ENCODE results near the gene NUP133.

NUP133 gene

DNA sequence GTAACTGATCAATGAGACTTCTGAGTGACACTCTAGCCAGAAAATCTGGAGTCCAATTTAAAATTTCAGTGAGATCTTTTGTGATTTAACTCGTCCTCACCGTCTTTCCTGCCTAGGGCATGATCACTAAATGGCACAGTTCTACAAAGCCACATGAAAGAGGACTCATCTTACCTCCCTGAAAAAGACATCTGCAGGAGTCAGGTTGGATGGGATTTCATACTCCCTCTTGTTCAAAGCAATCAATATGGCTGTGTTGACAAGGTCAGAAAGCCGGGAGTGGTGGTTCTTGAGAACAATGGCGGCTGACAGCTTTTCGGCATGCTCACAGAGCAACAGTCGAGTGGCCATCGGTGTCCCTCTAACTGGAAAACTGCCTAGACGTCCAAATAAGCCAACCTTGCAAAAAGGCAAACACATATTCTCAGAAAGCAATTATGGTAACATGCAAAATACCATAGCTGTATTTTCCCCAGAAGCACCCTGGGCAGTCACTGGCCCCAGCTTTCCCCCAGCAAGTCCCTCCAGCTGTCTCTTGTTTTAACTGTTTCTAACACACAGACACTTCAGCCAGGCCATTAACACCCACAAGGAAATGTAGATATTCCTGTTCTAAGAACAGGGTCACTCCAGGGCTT, 37.6 kb downstream of the NUP133 start:
- Histone ChIP-seq H3K9ac (ENCODE audit: low read length) (no peak overlapping the region), H3K36me3 (ENCODE audit: insufficient read depth, low read length) (peaks cover 65% of the 10 kb centered on the region), H3K27ac (ENCODE audit: low read depth, low read length) (no peak overlapping the region), H3K9me3 (ENCODE audit: low read length) (no peaks in the 10 kb centered on the region), H3K27me3 (ENCODE audit: control insufficient read depth in 1 of 2, insufficient read depth in 2 of 2, low read length in 2 of 2) (no peaks in the 10 kb centered on the region), H3K4me3 (ENCODE audit: low read depth in 1 of 2, low read length in 2 of 2) (no peak overlapping the region), H3K4me1 (ENCODE audit: insufficient read depth, low read length) (no peaks in the 10 kb centered on the region)

DNA sequence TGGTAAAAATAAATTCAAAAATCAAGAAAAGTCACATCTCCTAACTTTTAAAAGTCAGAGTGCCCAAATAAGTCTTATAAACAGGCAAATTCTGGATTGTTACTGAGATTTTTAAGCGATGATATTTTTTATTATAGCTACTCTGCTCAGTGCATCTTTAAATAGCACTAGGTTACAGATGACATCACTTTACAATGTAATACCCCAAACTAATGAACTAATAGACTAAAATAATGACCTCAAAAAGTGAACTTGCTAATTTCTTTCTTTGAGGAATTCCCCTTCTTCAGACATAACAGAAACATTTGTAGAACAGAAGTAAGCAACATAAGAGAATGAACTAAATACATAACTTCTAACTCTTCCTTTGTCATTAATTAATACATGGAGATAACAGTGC, 41.3 kb downstream of the NUP133 start:
- no peaks in the 10 kb centered on the region for H3K4me1 ChIP-seq (ENCODE audit: insufficient read depth, low read length)
- H3K4me3 ChIP-seq (ENCODE audit: low read depth in 1 of 2, low read length in 2 of 2), result no peak overlapping the region
- H3K9me3 ChIP-seq (ENCODE audit: low read length), result no peaks in the 10 kb centered on the region
- no peak overlapping the region for H3K27ac ChIP-seq (ENCODE audit: low read depth, low read length)
- no peaks in the 10 kb centered on the region for H3K27me3 ChIP-seq (ENCODE audit: control insufficient read depth in 1 of 2, insufficient read depth in 2 of 2, low read length in 2 of 2)
- peaks cover 74% of the 10 kb centered on the region for H3K36me3 ChIP-seq (ENCODE audit: insufficient read depth, low read length)
- no peak overlapping the region for H3K9ac ChIP-seq (ENCODE audit: low read length)

GRCh38 chr1:229464672-229465071, 43.5 kb downstream of the NUP133 start:
- peaks cover 72% of the 10 kb centered on the region for H3K36me3 ChIP-seq (ENCODE audit: insufficient read depth, low read length)
- H3K4me3 ChIP-seq (ENCODE audit: low read depth in 1 of 2, low read length in 2 of 2), result no peak overlapping the region
- H3K9ac ChIP-seq (ENCODE audit: low read length), result no peak overlapping the region
- no peak overlapping the region for H3K27ac ChIP-seq (ENCODE audit: low read depth, low read length)
- no peaks in the 10 kb centered on the region for H3K9me3 ChIP-seq (ENCODE audit: low read length)
- H3K4me1 ChIP-seq (ENCODE audit: insufficient read depth, low read length), result no peaks in the 10 kb centered on the region
- H3K27me3 ChIP-seq (ENCODE audit: control insufficient read depth in 1 of 2, insufficient read depth in 2 of 2, low read length in 2 of 2), result no peaks in the 10 kb centered on the region

DNA sequence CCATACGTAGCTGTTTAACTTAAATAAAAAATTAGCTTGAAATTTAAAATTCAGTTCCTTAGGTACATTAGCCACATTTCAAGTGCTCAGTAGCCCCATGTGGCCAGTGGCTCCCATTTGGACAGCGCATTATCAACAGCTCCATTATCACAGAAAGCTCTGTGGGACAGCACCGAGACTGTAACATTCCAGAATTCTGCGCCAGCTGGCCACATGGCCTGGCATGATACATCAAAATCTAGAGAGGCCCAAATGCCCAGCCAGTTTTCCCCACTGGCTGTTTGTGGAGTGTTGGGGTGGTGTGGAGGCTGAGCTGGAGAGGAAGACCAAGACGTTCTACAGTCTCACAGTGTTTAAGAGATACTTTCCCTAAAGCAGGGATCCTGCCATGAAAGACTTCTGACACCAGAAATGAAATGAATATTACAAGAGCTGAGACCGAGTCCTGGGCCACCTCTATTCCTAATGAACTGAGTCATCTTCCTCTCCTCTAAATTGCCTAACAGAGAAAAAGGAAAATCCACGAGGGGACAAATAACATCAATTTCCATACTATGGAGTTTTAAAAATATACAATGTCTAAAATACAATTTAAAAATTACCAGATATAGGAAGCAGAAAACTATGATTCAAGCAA, 47.0 kb downstream of the NUP133 start:
- Histone ChIP-seq H3K27me3 (ENCODE audit: control insufficient read depth in 1 of 2, insufficient read depth in 2 of 2, low read length in 2 of 2) (no peaks in the 10 kb centered on the region), H3K4me3 (ENCODE audit: low read depth in 1 of 2, low read length in 2 of 2) (no peak overlapping the region), H3K4me1 (ENCODE audit: insufficient read depth, low read length) (no peaks in the 10 kb centered on the region), H3K9ac (ENCODE audit: low read length) (no peak overlapping the region), H3K36me3 (ENCODE audit: insufficient read depth, low read length) (peaks cover 66% of the 10 kb centered on the region), H3K9me3 (ENCODE audit: low read length) (no peaks in the 10 kb centered on the region), H3K27ac (ENCODE audit: low read depth, low read length) (no peak overlapping the region)

GRCh38 chr1:229459815-229460214, 48.3 kb downstream of the NUP133 start:
- peaks cover 61% of the 10 kb centered on the region for H3K36me3 ChIP-seq (ENCODE audit: insufficient read depth, low read length)

DNA sequence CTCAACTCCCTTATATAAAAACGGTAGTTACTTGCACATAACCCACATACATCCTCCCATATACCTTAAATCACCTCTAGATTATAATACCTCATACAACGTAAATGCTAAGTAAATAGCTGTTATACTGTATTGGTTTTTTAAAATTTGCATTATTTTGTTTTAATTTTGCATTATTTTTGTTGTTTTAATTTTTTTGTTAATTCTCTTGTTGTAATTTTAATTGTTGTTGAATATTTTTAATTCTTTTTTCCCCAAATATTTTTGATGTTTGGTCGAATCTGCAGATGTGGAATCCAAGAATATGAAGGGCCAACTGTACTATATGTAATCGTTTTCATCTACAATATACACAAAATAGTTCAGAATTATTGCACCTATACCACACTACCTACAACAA, 50.7 kb downstream of the NUP133 start:
- H3K4me3 ChIP-seq (ENCODE audit: low read depth in 1 of 2, low read length in 2 of 2), result no peak overlapping the region
- no peaks in the 10 kb centered on the region for H3K9me3 ChIP-seq (ENCODE audit: low read length)
- H3K9ac ChIP-seq (ENCODE audit: low read length), result no peak overlapping the region
- H3K27me3 ChIP-seq (ENCODE audit: control insufficient read depth in 1 of 2, insufficient read depth in 2 of 2, low read length in 2 of 2), result no peaks in the 10 kb centered on the region
- H3K4me1 ChIP-seq (ENCODE audit: insufficient read depth, low read length), result no peaks in the 10 kb centered on the region
- peaks cover 48% of the 10 kb centered on the region for H3K36me3 ChIP-seq (ENCODE audit: insufficient read depth, low read length)
- H3K27ac ChIP-seq (ENCODE audit: low read depth, low read length), result no peak overlapping the region

More at GRCh38 chr1:229459815-229460214, 48.3 kb downstream of the NUP133 start:
- Histone ChIP-seq H3K4me1 (ENCODE audit: insufficient read depth, low read length) (no peaks in the 10 kb centered on the region), H3K9ac (ENCODE audit: low read length) (no peak overlapping the region), H3K4me3 (ENCODE audit: low read depth in 1 of 2, low read length in 2 of 2) (no peak overlapping the region), H3K9me3 (ENCODE audit: low read length) (no peaks in the 10 kb centered on the region), H3K27ac (ENCODE audit: low read depth, low read length) (no peak overlapping the region), H3K27me3 (ENCODE audit: control insufficient read depth in 1 of 2, insufficient read depth in 2 of 2, low read length in 2 of 2) (no peaks in the 10 kb centered on the region)

DNA sequence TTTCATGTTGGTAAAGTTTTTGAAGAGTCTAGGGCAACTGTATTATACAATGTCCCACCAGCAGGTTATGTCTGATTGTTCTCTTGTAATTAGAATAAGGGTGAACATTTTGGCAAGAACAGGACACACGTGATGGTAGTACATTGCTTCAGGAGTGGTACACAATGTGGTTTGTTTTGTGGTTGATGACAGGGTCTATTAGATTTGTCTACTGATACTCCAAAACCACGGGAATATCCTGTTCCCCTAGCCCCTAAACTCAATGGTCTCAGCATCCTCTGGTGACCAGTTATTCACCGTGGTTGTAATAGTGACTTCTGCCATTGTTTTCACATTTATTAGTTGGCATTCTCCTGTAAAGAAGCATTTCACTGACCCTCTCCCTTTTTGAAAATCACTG, 52.1 kb downstream of the NUP133 start:
- Histone ChIP-seq H3K27ac (ENCODE audit: low read depth, low read length) (no peak overlapping the region), H3K9ac (ENCODE audit: low read length) (no peak overlapping the region), H3K4me1 (ENCODE audit: insufficient read depth, low read length) (no peaks in the 10 kb centered on the region), H3K36me3 (ENCODE audit: insufficient read depth, low read length) (peaks cover 47% of the 10 kb centered on the region), H3K9me3 (ENCODE audit: low read length) (no peaks in the 10 kb centered on the region), H3K4me3 (ENCODE audit: low read depth in 1 of 2, low read length in 2 of 2) (no peak overlapping the region), H3K27me3 (ENCODE audit: control insufficient read depth in 1 of 2, insufficient read depth in 2 of 2, low read length in 2 of 2) (no peaks in the 10 kb centered on the region)

GRCh38 chr1:229454056-229454455, 54.1 kb downstream of the NUP133 start:
- peaks cover 41% of the 10 kb centered on the region for H3K36me3 ChIP-seq (ENCODE audit: insufficient read depth, low read length)

DNA sequence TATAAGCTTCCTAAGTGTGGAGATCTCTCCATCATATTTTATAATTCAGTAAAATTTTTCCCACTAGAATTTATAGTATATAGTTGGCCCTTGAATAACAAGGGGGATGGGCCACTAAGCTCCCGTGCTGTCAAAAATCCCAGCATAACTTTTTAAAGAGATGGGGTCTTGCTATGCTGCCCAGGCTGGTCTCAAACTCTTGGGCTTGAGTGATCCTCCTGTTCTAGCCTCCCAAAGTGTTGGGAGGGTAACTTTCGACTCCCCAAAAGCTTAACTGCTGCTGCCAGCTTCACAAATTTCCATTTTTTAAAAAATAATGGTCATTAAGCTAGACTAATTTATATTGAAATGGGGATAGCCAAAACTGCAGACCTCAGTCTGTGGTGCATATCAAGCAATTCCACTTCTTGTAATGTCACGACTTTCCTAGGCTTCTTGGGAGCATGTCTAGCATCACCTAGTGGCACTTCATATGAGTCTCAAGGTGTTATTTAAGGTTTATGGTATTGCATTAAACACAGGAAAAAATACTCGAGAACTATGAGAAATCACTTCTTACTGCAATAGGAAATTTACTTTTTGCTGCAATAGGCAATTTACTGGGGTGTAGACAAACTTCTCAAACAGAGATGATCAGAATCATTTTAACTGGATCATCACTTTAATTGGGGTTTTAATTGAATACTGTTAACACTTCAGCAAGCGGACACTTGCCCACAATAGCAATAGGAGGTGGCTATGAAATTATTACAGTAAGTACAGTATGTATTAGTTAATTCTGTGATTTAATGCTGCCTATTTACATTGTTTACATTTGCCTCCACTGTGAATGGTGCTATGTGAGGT, 55.0 kb downstream of the NUP133 start:
- H3K9me3 ChIP-seq (ENCODE audit: low read length), result no peaks in the 10 kb centered on the region
- no peak overlapping the region for H3K27ac ChIP-seq (ENCODE audit: low read depth, low read length)
- H3K4me3 ChIP-seq (ENCODE audit: low read depth in 1 of 2, low read length in 2 of 2), result no peak overlapping the region
- H3K27me3 ChIP-seq (ENCODE audit: control insufficient read depth in 1 of 2, insufficient read depth in 2 of 2, low read length in 2 of 2), result no peaks in the 10 kb centered on the region
- peaks cover 40% of the 10 kb centered on the region for H3K36me3 ChIP-seq (ENCODE audit: insufficient read depth, low read length)
- no peak overlapping the region for H3K9ac ChIP-seq (ENCODE audit: low read length)
- H3K4me1 ChIP-seq (ENCODE audit: insufficient read depth, low read length), result no peaks in the 10 kb centered on the region

More at GRCh38 chr1:229454056-229454455, 54.1 kb downstream of the NUP133 start:
- Histone ChIP-seq H3K9me3 (ENCODE audit: low read length) (no peaks in the 10 kb centered on the region), H3K27me3 (ENCODE audit: control insufficient read depth in 1 of 2, insufficient read depth in 2 of 2, low read length in 2 of 2) (no peaks in the 10 kb centered on the region), H3K9ac (ENCODE audit: low read length) (no peak overlapping the region), H3K4me1 (ENCODE audit: insufficient read depth, low read length) (no peaks in the 10 kb centered on the region), H3K4me3 (ENCODE audit: low read depth in 1 of 2, low read length in 2 of 2) (no peak overlapping the region), H3K27ac (ENCODE audit: low read depth, low read length) (no peak overlapping the region)

DNA sequence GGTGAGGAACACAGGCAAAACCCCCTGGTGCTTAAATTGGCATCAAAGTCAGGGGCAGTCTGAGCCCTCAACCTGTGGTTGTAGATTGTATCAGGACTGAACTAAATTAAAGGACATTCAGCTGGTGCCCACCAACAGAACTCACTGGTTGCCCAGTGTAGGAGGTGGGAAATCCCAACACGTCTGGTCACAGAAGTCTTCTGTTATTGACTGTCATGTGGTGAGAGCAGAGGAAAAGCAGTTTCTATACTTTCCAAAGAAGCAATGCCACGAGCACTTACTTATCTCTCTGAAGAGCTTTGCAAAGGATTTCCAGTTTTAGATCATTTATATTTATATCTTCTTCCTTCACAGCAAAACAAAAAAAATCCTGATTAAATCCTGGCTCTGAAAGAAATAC, 59.3 kb downstream of the NUP133 start:
- Histone ChIP-seq H3K9ac (ENCODE audit: low read length) (no peak overlapping the region), H3K9me3 (ENCODE audit: low read length) (no peaks in the 10 kb centered on the region), H3K4me3 (ENCODE audit: low read depth in 1 of 2, low read length in 2 of 2) (no peak overlapping the region), H3K27me3 (ENCODE audit: control insufficient read depth in 1 of 2, insufficient read depth in 2 of 2, low read length in 2 of 2) (no peaks in the 10 kb centered on the region), H3K27ac (ENCODE audit: low read depth, low read length) (no peak overlapping the region), H3K36me3 (ENCODE audit: insufficient read depth, low read length) (peaks cover 33% of the 10 kb centered on the region), H3K4me1 (ENCODE audit: insufficient read depth, low read length) (no peaks in the 10 kb centered on the region)

DNA sequence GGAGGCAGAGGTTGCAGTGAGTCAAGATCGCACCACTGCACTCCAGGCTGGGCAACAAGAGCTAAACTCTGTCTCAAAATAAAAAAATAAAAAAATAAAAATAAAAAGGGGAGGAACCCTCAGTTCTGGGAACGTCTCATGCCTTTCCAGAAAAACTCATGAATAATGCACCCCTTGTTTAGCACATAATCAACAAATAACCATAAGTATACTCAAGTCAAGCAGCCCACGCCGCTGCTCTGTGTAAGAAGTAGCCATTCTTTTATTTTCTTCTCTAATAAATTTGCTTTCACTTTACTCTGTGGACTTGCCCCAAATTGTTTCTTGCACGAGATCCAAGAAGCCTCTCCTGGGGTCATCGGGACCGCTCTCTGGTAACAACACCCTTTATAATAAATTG, 59.8 kb downstream of the NUP133 start:
- no peak overlapping the region for H3K9ac ChIP-seq (ENCODE audit: low read length)
- H3K4me1 ChIP-seq (ENCODE audit: insufficient read depth, low read length), result no peaks in the 10 kb centered on the region
- H3K4me3 ChIP-seq (ENCODE audit: low read depth in 1 of 2, low read length in 2 of 2), result no peak overlapping the region
- peaks cover 33% of the 10 kb centered on the region for H3K36me3 ChIP-seq (ENCODE audit: insufficient read depth, low read length)
- no peak overlapping the region for H3K27ac ChIP-seq (ENCODE audit: low read depth, low read length)
- H3K9me3 ChIP-seq (ENCODE audit: low read length), result no peaks in the 10 kb centered on the region
- H3K27me3 ChIP-seq (ENCODE audit: control insufficient read depth in 1 of 2, insufficient read depth in 2 of 2, low read length in 2 of 2), result no peaks in the 10 kb centered on the region
